Activated T-cell treated with anti-CD3 and anti-CD28 coated beads for 24 hours (primary cell): ENCODE measurements around the gene FCRL4.
"Not testable (repeated sequence)": the region's sequence is repeated elsewhere in the genome, so short reads cannot be mapped to it uniquely, and the experiment has no call there.

ENCODE experiments used
- DNase-seq: peaks from one replicate; pipeline ENCODE4 v3.0.0-alpha.2; 2020; ENCODE audit warnings: low read depth

FCRL4 gene

DNA sequence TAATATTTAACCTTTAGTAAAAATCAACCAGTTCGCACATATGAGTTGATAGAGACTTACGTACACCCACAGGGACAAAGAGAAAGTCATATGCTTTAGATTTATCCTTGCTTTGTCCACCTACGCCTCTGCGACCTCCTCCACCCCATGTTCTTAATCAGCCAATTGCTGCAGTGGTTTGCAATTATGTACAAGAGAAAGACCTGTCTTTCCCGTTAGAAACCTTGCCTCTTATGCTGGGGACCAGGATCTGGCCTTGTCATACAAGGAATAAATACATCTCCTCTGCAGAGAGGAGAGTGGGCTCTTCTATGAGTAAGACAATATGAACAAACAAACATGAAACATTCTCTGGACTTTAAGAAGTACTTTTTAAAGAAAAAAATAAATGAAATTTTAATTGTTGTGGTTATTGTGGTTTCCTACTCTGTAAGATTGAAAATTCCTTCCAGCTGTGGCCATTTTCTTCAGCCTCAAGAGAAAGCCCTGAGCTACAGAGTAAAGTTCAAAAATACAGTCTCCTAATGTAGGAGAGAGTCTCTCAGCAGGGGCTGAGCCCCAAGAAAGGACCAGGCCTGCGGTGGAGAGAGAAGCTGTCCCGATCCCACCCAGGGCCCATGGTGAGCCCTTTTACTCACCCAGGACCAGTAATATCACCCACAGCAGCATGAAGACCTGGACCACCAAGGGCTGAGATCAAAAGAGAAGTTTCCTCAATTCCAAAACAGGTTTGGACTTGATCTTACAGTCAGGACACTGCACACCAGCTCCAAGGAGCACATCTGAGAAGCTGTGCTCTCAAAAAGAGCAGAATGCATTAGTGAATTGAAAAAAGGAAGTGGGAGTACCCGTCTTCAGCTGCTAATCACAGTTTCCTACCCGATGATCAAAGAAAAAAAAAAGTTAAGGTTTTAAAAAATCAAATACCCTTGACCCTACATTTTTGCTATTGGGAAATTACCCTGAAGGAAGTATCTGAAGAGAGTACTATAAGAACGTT, 45.9 kb downstream of the FCRL4 start, which contains the start of gene FCRL5:
Gene FCRL5 (minus strand): TSS at position 822 of the 1,000 bp plus-strand sequence. CDS start 153 bp downstream, at position 669.
- no peak for DNase-seq

DNA sequence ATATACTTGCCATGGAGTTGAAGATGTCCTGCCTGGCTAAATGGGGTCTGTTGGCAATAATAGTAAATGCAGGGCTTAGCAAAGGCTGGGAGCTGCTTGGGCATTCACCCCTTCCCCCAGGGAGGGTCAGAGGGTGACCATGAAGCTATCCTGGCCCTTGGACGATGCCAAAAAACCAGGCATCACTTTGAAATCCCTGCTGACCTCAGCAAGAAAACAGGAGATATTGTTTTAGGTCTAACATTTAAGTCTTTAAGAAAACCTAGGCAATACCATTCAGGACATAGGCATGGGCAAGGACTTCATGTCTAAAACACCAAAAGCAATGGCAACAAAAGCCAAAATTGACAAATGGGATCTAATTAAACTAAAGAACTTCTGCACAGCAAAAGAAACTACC, 49.8 kb downstream of the FCRL4 start:
- not testable (repeated sequence) for DNase-seq

DNA sequence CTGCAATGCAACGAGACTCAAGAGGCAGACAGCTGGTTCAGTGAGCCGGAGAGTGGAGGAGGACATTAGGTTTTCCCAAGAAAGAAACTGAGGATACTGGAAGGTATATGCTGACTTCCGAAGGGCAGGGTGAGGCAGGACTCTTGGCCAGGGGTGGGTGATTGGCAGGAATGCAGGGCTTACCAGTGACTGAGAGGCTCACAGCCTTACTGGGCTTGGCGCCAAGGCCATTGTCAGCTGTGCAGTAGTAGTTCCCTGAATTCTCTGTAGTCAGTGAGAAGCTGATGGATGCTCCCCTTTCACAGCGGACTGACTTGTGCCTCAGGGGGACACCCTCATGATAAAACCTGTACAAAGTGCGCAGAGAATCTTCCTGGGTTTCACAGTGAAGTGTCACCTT, 55.2 kb downstream of the FCRL4 start:
- no peak for DNase-seq

DNA sequence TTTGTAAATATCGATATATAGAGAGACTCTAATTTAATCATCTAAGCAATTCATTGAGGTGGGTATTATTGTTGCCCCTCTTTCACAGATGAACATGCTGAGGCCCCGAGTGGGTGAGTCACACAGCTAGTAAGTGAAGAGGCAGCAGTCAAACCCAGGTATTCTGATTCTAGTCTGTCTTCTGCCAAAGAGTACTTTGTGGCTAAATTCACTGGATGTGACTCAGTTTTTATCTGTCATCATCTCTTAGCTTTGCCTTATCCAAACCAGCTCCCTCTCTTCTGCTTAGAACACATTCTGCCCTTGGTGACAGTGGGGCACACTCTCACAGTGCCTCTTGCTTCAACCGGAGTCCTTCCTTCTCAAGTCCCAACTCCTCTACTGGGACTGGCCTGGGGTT, 57.0 kb downstream of the FCRL4 start:
- DNase-seq = no peak

DNA sequence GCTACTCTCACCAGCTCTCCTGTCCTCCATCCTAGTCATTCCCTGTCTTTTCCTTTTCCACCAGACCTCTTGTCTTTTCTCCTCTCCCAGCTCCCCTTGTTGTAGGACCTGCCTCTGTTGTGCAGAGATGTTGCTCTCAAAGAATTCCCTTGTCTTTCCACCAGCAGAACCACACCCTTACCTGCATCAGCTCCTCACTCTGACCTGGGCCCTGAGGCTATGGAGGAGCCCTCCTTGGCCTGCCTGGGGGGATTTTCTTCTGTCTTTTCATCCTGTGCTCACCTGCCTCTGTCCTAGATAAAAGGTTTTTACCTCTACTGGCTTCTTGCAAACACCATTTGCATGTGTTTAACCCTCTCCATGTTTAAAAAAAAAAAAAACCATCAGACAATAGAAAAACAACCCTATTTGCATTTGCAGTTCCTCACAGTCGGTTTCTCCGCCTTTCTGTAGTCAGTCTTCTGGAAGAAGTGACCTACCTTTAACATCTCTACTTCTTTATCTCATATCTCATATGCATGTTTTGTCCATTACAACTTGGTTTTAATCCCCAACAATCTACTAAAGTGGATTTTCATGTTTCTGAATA, 57.6 kb downstream of the FCRL4 start:
- DNase-seq = no peak

DNA sequence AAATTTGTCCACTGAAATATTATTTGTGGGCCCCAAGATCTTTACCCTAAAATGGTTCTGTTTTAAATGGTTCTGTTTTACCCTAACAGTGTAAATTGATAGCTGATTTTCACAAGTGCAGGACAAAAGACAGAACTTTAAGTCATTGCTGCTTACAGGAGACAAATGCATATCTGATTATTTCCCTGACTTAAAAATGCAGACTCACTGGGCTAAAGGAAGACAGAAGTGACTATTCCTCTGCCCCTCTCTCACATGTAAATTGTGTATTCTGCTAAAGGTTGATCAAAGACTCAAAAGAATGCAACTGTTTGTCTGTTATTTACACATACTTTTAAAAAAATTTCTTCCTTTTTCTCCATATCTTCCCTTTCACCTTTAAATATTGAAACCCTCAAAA, 58.3 kb downstream of the FCRL4 start:
- no peak for DNase-seq

DNA sequence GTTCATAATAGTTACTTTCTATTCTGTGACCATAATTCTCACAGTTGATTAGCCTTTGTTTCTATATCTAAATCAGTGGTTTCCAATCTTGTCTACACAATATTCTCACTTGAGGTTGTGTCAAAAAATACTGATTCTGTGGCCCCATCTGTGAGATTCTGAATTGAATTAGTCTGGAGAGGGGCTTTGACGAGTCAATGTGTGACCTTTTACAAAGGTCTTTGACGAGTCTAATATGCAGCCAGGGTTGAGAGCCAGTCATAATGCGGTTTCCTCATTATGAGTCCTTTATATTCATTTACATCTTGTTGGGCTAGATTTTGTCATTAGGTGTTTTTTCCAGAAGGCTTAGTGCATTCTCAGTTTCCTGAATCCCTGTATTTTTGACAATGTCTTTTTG, 65.3 kb downstream of the FCRL4 start:
- no peak for DNase-seq

DNA sequence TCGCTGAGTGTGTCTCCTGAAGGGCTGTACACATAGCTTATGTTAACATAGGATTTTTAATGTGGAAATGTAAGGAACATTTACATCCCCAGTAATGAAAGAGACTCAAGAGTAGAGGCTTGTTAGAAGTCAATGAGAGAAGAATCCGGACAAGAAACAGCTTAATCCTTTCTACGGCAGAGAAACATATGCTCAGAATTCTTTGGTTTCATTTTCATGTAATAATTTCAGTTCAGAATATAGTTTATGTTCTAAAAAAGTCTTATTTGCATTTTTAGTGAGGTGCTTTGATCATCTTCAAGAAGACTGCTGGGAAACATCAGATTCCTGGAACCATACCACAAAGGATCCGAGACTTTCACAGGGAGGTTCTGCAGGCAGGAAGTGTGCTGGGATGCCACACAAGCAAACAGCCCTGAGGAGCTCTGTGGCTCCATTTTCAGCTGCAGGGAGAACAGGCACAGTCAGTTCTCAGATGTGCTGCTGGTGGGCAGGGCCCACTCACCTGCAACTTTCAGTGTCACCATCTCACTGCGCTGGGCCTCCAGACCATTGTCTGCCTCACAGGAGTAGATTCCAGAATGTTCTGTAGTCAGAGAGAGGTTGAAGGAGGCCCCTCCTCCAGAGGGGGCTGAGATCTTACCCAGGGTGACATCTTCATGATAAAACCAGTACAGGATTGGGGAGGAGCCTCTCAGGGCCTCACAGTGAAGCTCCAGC, 74.0 kb downstream of the FCRL4 start:
- DNase-seq = no peak
